Measurements from ENCODE around the gene RNASE9. TPM values are rescaled to one million over a fixed set of nuclear protein-coding genes. Genes with fewer than 3 reads are reported as not detected.

RNASE9 gene
- total and polyA plus RNA-seq, 2 donors from 2014 or later: not detected

DNA sequence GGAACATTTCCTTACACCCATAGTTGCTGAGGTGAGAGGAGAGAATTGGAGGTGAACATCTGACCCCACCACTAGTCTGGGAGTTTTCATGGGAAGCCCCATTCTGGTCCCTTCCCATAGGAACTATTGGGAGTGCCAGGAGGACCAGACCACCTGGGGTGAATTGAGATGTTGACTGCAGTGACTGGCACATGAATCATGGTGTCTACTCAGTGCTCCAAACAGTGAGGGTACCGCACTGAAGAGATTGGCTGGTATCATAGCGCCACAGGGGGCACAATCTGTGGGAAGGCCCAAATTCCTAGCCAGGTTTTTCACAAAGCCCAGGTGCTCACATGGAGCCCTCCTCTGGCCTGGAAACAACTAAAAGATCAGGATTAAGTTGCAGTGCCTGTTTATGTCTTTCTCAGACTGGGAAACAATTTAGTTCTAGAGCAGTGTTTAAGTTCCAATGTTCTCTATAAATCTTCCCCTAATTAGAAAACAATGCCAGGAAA is 3.7 kb upstream of the RNASE9 start:
- FAIRE-seq (no peak), DNase-seq (no peak)
- Histone ChIP-seq H3K4me3 (ENCODE audit: low read length in 3 of 3) (no peak overlapping the region), H3K36me3 (ENCODE audit: control insufficient read depth in 2 of 3, insufficient read depth in 3 of 3, low read length in 3 of 3) (no peaks in the 10 kb centered on the region), H3K4me1 (ENCODE audit: control insufficient read depth in 2 of 3, insufficient read depth in 2 of 3, low read depth in 1 of 3, low read length in 3 of 3) (no peaks in the 10 kb centered on the region), H3K27me3 (ENCODE audit: control insufficient read depth, insufficient read depth, low read length) (no peaks in the 10 kb centered on the region), H3K27ac (ENCODE audit: low read depth in 2 of 2, low read length in 2 of 2) (no peak overlapping the region), H3K9me3 (ENCODE audit: control insufficient read depth in 2 of 3, insufficient read depth in 1 of 3, low read length in 3 of 3) (peaks cover 0 to 19% (median 7%) of the 10 kb centered on the region in 3 donors), H3K9ac (ENCODE audit: low read length in 3 of 3) (no peak overlapping the region)
- intact Hi-C loops (cut with DNase I): no loop called here
- TF ChIP-seq, protein P1, sequence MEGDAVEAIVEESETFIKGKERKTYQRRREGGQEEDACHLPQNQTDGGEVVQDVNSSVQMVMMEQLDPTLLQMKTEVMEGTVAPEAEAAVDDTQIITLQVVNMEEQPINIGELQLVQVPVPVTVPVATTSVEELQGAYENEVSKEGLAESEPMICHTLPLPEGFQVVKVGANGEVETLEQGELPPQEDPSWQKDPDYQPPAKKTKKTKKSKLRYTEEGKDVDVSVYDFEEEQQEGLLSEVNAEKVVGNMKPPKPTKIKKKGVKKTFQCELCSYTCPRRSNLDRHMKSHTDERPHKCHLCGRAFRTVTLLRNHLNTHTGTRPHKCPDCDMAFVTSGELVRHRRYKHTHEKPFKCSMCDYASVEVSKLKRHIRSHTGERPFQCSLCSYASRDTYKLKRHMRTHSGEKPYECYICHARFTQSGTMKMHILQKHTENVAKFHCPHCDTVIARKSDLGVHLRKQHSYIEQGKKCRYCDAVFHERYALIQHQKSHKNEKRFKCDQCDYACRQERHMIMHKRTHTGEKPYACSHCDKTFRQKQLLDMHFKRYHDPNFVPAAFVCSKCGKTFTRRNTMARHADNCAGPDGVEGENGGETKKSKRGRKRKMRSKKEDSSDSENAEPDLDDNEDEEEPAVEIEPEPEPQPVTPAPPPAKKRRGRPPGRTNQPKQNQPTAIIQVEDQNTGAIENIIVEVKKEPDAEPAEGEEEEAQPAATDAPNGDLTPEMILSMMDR (IDR thresholded peaks at IDR 0.05; ENCODE audit: borderline replicate concordance, extremely low read depth, insufficient read depth): no peak

GRCh38 chr14:20563971-20564370 is 3.1 kb upstream of the RNASE9 start:
- FAIRE-seq: no peak
- TF ChIP-seq, protein P1 (IDR thresholded peaks at IDR 0.05; ENCODE audit: borderline replicate concordance, extremely low read depth, insufficient read depth): no peak

GRCh38 chr14:20559461-20559904 is 1.4 kb downstream of the RNASE9 start:
- intact Hi-C loops (cut with DNase I): no loop called here
- no peak for FAIRE-seq
- H3K27ac ChIP-seq (ENCODE audit: low read depth in 2 of 2, low read length in 2 of 2): no peak overlapping the region

More at GRCh38 chr14:20563971-20564370, 3.1 kb upstream of the RNASE9 start:
- H3K27me3 ChIP-seq (ENCODE audit: control insufficient read depth, insufficient read depth, low read length): no peaks in the 10 kb centered on the region
- no peak overlapping the region for H3K4me3 ChIP-seq (ENCODE audit: low read length in 3 of 3)
- DNase-seq: no peak
- no peaks in the 10 kb centered on the region for H3K36me3 ChIP-seq (ENCODE audit: control insufficient read depth in 2 of 3, insufficient read depth in 3 of 3, low read length in 3 of 3)
- intact Hi-C loops (cut with DNase I): no loop called here
- H3K9ac ChIP-seq (ENCODE audit: low read length in 3 of 3): no peak overlapping the region
- H3K4me1 ChIP-seq (ENCODE audit: control insufficient read depth in 2 of 3, insufficient read depth in 2 of 3, low read depth in 1 of 3, low read length in 3 of 3): no peaks in the 10 kb centered on the region
- no peak overlapping the region for H3K27ac ChIP-seq (ENCODE audit: low read depth in 2 of 2, low read length in 2 of 2)
- peaks cover 0 to 13% (median 2%) of the 10 kb centered on the region in 3 donors for H3K9me3 ChIP-seq (ENCODE audit: control insufficient read depth in 2 of 3, insufficient read depth in 1 of 3, low read length in 3 of 3)

More at GRCh38 chr14:20559461-20559904, 1.4 kb downstream of the RNASE9 start:
- no peak overlapping the region for H3K9ac ChIP-seq (ENCODE audit: low read length in 3 of 3)
- TF ChIP-seq, protein P1 (IDR thresholded peaks at IDR 0.05; ENCODE audit: borderline replicate concordance, extremely low read depth, insufficient read depth): no peak
- DNase-seq: peak in 2 of 5 donors; percentile 6
- no peaks in the 10 kb centered on the region for H3K9me3 ChIP-seq (ENCODE audit: control insufficient read depth in 2 of 3, insufficient read depth in 1 of 3, low read length in 3 of 3)
- no peak overlapping the region for H3K4me3 ChIP-seq (ENCODE audit: low read length in 3 of 3)
- no peaks in the 10 kb centered on the region for H3K4me1 ChIP-seq (ENCODE audit: control insufficient read depth in 2 of 3, insufficient read depth in 2 of 3, low read depth in 1 of 3, low read length in 3 of 3)
- no peaks in the 10 kb centered on the region for H3K36me3 ChIP-seq (ENCODE audit: control insufficient read depth in 2 of 3, insufficient read depth in 3 of 3, low read length in 3 of 3)
- H3K27me3 ChIP-seq (ENCODE audit: control insufficient read depth, insufficient read depth, low read length): no peaks in the 10 kb centered on the region

Measured in kidney (tissue), 14 donors.